ENCODE data around the gene KATNAL2.

DNA sequence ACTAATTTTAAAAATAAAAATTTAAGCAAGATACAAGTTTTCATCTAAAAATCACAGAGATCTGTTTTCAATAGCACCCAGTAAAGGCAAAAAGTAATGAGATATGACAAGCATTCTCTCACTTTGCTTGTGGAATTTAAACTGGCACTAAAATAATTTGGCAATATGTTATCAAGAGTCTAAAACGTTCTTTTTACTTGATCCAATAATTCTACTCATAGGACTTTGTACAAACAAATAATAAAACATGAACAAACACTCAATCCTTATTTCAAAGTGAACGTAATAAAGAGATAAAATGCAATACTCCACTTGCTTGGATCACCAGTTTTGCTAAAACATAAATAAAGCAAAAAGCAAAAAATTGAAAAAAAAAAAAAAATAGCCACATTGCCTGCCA lies 30.5 kb upstream of the KATNAL2 start:
- TF ChIP-seq, protein P1, sequence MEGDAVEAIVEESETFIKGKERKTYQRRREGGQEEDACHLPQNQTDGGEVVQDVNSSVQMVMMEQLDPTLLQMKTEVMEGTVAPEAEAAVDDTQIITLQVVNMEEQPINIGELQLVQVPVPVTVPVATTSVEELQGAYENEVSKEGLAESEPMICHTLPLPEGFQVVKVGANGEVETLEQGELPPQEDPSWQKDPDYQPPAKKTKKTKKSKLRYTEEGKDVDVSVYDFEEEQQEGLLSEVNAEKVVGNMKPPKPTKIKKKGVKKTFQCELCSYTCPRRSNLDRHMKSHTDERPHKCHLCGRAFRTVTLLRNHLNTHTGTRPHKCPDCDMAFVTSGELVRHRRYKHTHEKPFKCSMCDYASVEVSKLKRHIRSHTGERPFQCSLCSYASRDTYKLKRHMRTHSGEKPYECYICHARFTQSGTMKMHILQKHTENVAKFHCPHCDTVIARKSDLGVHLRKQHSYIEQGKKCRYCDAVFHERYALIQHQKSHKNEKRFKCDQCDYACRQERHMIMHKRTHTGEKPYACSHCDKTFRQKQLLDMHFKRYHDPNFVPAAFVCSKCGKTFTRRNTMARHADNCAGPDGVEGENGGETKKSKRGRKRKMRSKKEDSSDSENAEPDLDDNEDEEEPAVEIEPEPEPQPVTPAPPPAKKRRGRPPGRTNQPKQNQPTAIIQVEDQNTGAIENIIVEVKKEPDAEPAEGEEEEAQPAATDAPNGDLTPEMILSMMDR (IDR thresholded peaks at IDR 0.05; ENCODE audit: insufficient read depth, low read length, poor library complexity, severe bottlenecking) = no peak
- no peak for TF ChIP-seq EZH2phosphoT487 (conservative IDR thresholded peaks at IDR 0.05; ENCODE audit: low read length)

All from SU-DHL-6 (cell line).